NCI-H446 (cell line): ENCODE results near the gene SLC22A23.

Experiments used
- DNase-seq, 2 experiments: peaks; one replicate each; lab custom pipeline; 2025; lab: John Stamatoyannopoulos, UW

The SLC22A23 gene

GRCh38 chr6:3226481-3227362 lies 230.1 kb downstream of the SLC22A23 start:
- peak; percentile 5 to 30 for DNase-seq

GRCh38 chr6:3226042-3226441 lies 230.8 kb downstream of the SLC22A23 start:
- no peak for DNase-seq

- DNase-seq: peak in 1 of 2 experiments; percentile 8
Observed at GRCh38 chr6:3222506-3223038, 234.3 kb downstream of the SLC22A23 start.

- DNase-seq: no peak
Observed at GRCh38 chr6:3221578-3221977, 235.3 kb downstream of the SLC22A23 start.

GRCh38 chr6:3220366-3220765 lies 236.5 kb downstream of the SLC22A23 start:
- no peak for DNase-seq
